Medulla oblongata (tissue), 1 donor: Measurements from ENCODE around the gene PLEKHG2.

Source experiments
- DNase-seq: peaks from one replicate; pipeline ENCODE4 v3.0.0-alpha.2; 2015; ENCODE audit errors: extremely low spot score

Gene PLEKHG2

DNA sequence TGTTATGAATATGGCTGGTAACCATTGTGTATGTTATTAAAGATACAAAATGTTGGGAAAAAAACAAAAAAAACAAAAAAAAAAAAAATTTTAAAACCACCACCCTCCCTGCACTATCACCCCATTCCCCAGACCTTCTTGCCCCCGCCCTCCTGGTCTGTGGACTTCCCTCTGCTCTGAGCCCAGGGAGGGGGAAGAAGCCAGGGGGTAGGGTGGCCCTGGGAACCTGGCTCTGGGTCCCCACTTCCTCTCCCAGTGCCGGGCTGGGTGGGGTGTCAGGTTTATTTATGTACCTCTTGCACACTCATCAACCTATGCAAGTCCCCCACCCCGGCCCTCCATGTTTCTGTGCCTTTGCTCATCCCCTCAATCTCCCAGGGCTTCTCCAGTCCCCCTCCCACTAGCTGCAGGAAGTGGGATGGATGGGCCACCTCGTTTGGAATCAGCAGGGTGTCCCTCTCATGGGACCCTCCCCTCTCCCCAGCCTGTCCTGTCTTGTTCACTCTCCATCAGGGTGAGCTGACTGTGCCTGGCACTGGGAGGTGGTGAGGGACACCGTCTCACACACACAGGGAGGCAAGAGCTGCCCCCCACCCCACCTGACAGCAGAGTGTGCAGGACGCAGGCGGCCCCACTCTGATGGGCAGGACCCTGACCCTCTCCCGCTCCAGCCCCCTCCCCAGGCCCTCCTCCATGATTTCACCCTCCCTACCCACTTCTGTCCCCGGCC is 27.5 kb upstream of the PLEKHG2 start:
- no peak for DNase-seq

DNA sequence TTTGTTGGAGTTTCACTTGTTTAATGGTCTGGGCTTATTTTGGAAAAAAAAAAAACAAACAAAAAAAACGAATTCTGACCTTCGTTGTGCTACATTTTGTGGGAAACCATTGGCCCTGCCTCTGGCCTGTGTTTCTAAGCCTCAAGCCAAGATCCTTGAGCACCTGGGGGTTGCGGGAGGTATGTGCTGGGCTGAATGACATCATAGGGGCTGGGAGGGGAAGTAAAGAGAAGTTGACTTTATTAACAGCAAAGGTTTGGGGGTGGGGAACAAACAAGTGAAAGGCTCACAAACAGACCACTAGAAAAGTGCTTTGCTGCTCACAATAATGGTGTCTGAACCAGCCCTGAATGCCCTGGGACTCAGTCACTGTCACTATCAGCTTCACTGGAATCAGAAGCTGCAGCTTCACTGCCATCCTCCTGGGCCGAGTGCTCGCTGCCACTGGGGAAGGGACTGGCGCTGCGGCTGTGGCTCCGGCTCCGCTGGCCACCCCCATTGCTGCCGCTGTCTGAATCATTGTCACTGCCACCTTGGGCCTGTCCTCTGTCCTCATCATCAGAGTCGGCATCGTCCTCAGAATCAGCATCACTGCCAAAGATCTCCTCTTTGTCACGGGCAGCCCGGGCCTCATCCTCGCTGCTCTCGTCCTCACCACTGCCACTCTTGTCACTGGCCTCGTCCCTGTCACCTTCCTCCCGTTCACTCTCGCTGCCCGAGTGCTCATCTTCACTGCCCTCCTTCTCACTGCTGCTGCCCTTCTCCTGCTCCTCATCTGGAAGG is 26.6 kb upstream of the PLEKHG2 start:
- DNase-seq, result no peak

- DNase-seq, result no peak
Measured at GRCh38 chr19:39386557-39386956, 25.9 kb upstream of the PLEKHG2 start.

GRCh38 chr19:39388657-39389056 is 23.8 kb upstream of the PLEKHG2 start:
- no peak for DNase-seq

- no peak for DNase-seq
Measured at GRCh38 chr19:39389631-39390414, 22.6 kb upstream of the PLEKHG2 start.

- DNase-seq, result no peak
Measured at GRCh38 chr19:39390451-39390750, 22.1 kb upstream of the PLEKHG2 start.

GRCh38 chr19:39390751-39391437 is 21.6 kb upstream of the PLEKHG2 start, which contains the start of the genes MED29 and PAF1:
TSS of gene MED29 (plus strand) at chr19:39391378. CDS start at chr19:39391423, 45 bp downstream.
TSS of gene PAF1 (minus strand) at chr19:39391106. CDS start at chr19:39390864, 242 bp downstream.
- peak; percentile 100 for DNase-seq

GRCh38 chr19:39397360-39398296 is 14.8 kb upstream of the PLEKHG2 start:
- peak; percentile 86 for DNase-seq

DNA sequence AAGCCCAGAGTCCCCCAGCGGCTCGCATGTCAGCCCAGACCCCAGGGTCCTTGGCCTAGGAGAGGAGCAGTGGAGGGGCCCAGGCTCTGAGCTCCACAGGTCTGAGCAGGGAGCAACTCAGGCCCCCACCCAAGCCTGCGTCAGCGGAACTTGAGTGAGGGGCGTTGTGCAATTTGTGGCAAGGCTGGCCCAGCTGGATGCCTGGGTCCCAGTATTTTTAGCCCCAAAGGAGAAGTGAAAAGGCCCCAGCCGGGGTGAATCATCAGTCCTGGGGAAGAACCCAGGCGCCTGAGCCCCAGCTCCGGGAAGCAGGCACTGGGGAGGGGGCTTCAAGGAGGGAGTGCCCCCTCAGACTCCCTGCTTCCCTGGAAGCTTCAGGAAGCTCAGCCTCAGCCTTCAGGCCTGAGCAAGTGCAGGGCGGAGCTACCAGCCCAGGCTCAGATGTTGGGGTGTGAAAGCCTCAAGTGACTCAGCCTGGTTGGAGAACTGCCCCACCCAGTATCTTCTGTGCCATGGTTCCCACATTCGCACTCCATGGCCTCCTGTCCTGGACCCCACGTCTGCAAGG is 14.1 kb upstream of the PLEKHG2 start:
- peak; percentile 73 for DNase-seq

GRCh38 chr19:39399668-39400050 is 12.8 kb upstream of the PLEKHG2 start:
- no peak for DNase-seq

GRCh38 chr19:39400061-39400460 is 12.4 kb upstream of the PLEKHG2 start:
- DNase-seq, result no peak

DNA sequence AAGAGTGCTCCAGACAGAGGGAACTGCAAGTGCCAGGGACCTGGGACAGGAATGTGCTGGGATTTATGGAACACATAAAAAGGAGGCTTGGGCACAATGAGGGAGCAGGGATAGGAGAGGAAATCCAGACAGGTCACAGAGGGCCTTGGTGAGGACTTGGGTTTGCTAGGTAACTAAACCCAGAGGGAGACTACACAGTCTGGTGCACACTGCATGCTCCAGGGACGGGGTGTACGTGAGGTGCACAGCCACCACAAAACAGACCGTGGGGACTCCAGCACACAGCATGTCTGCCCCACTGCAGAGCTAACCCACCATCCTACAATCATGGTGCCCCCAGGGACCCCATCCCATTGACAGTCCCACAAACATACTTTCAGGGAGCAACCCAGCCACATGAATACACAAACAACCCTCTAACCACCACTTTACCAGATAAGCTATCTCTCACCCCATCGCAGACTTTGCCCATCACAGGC is 11.4 kb upstream of the PLEKHG2 start:
- DNase-seq, result no peak

DNA sequence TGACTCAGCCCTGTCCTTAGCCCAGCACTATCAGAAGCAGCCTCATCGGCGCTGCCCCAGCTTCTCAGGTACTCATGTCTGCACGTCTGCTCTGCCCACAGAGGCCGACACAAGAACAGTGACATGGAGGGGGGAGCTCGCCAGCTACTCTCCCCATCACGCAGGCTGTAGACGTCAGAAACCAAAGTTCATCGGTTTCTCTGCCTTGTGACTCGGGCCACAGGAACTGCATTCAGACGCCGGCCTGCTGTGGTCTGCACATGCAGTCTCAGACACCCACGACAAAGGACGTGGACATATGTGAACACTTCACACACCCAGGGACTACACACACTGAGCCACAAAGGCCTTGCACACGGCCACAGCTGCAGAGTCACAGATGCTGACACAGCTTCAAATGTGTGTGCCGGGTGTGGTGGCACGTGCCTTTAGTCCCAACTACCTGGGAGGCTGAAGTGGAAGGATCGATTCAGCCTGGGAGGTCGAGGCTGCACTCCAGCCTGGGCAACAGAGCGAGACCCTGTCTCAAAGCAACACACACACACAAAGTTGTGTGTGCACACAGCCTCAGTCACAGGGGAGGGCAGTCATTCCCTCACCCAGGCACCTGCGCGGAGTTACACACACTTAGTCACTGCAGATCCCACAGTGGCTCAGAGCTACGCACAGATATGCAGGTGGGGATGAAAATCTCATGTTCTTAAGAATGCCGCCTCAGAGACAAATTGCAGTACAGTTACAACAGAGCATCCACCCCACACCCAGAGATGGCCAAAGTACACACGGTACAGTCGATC is 10.7 kb upstream of the PLEKHG2 start:
- DNase-seq, result peak; percentile 65

- DNase-seq, result peak; percentile 84
Measured at GRCh38 chr19:39402346-39403300, 9.8 kb upstream of the PLEKHG2 start.

GRCh38 chr19:39403331-39404312 is 8.8 kb upstream of the PLEKHG2 start:
- DNase-seq, result peak; percentile 88

GRCh38 chr19:39405261-39405957 is 7.1 kb upstream of the PLEKHG2 start:
- DNase-seq, result no peak
